HG03442 (cell line): Measurements from ENCODE around the gene TBX5.

Experiments used
- ATAC-seq: cut with Tn5 transposase; IDR thresholded peaks from one replicate; pipeline ENCODE4 v1.9.1; 2021; ENCODE audit warnings: mild to moderate bottlenecking, moderate library complexity; ENCODE audit not compliant: unreplicated experiment

The TBX5 gene

DNA sequence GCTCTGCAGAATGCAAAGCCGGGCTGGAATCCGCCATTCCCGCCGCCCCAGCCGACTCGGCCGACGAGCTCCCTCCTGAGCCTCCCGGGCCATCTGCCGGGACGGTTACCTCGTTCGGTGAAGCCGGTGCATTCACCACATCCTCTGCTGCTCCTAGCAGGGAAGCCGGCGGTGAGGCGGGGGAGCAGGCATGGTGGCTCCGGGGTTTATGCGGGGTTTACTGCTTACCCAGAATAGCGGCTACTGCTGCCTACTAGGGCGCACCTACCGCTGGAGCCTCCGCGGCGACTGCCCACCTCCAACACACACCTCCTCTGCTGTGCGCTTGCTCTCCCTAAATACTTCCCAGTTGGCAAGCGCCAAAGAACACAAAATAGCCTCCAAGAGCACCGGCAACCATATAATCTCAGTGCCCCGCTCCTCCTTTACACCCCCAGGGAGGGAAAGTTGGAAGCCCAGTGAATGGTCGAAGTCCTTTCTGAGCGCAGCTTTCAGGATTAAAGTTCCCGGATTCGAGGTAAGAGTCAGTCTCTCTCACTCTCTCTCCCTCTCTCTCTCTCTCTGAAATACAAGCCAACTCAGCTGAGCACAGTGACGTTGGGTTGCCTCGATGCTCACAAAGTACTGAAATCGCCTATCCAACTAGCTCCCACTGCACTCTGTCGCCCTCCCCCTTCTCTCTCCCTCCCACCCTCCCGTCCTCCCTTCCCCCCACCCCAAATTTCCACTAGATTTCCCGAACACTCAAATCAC is at the start of gene TBX5:
TSS of gene TBX5 (minus strand) at position 626 of the 753 bp plus-strand sequence. CDS start 2,246 bp downstream, outside the sequence.
- ATAC-seq: no peak

DNA sequence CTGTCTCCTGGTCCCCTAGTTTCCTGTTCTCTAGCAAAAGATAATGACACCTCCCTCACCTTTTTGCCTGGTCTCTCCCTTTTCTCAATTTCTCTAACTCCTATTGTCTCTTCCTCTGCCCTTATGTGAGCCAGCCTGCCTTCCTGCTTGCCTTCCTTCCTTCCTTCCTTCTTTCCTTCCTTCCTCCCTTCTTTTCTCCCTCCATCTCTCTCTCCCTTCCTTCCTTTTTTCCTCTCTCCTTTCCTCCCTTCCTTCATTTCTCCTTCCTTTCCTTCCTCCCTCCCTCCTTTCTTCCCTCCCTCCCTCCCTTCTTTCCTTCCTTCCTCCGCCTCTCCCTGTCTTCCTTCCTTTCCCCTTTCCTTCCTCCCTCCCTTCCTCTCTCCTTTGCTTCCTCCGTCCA is 45.7 kb upstream of the TBX5 start:
- no peak for ATAC-seq

DNA sequence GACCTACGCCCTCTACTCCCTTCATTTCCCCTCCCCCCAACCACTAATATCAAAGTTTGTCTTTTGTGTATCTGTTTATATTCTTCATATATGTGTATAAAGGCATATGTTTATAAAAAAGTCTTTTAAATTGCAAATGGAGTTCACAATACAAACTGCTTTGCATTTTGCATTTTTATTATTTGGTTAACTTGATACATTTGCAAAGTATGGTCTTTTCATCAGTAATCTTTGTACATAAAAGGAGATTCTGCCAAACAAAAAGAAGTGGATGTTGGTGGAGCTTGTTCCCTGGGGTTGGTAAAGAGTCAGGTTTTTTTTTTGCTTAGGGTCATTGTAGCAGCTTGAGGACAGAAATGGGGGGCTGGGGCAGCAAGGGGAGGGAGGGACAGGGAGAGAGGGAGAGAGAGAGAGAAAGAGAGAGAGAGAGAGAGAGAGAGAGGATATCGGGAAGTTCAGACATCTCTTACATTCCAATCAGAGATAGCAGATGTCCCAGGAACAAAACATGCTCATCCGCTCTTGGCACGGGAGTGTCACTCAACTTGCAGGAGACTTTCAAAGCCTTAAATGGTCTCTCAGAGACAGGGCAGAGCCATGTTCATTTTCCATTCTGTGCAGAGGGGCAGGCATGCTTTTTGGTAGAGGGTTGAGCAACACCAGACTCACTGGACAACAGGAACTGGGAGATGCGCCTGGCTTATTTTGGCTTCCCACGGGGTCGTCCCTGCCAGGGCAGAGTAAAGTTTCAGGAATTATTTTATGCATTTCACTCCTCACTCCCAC is 44.8 kb upstream of the TBX5 start:
- ATAC-seq: no peak

DNA sequence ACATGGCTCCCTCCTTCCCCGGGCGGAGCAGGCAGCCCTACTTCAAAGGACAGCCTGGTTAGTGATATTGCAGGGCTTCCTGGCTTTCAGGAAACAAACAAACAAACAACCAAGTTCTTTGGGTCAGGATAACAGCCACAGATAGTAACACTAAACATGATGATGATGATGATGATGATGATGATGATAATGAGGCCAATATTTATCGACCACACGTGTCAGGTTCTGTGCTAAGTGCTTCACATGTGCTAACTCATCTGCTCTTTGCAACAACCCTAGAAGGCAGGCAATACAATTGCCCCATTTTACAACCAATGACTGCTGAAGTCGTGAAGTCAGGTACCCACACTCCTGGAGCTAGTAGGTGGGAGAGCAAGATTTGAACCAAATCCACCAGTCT is 44.1 kb upstream of the TBX5 start:
- no peak for ATAC-seq

DNA sequence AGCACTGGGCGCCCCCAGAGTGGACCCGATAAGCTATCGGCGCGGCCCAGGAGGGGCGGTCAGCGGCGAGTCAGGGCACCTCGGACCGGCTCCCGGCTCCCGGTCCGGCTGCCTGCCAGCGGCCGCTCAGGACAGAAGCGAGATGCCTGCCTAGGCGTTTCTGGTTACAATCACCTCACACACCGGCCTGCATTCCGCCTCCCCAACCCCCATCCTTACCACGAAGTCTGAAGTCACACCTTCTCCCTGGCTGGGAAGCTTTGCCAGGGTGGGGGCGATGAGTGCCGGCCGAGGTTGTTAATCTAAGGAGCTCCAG is 42.6 kb upstream of the TBX5 start:
- ATAC-seq: no peak

DNA sequence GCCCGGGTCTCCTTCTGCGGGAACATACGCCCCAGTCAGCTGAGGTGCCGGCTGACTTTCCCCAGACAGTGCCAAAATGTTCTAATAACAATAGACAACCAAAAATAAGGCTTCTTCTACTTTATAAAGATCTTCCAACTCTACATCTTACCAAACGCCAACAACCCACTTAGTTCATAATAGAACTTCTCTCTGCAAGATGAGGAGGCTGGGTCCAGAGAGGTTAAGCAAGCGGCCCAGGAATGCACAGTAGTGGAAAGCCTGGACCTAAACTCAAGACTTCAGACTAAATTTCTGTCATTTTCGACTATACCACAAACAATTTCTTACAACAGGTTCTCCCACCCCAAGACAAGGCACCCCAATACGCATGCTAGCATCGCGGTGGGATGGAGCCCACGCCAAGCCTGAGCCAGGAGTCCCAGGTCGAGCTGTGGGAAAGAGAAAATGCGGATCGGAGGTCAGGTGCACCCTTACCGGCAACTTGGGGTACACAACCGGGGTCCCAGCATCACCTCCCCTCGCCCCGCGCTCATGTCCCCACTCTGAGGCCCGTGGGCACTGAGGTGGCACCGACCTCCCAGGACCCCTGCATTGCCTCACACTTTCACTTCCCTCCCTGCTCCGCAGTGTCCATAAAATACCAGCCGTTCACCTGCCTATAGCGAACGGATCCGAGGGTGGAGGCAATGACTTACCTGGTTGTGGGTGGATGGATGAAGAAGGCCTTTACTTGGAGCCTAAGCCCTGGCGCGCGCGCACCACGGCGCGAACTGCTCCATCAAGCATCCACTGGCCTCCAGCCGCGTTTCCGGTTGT is 42.1 kb upstream of the TBX5 start:
- ATAC-seq: no peak

DNA sequence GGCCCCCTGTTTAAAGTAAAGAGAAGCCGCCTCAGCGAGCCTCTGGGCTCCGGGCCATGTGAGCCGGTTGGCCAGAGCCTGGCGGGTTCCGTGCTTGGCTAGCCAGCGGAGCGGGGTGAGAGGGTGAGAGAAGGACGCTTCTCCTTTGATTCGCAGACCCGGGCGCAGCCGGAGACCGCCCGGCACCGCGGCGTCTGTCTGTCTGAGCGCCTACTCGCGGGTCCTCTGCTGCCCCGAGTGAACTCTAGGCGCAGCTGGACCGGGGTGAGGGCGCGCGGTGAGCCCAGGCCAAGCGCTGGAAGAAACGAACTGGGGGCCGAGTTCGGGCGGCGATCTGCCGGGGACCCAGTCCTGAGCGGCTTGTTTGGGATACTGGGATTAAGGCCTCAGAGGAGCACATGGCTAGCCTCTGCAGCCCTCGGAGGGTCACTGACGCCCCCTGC is 41.4 kb upstream of the TBX5 start:
- no peak for ATAC-seq

DNA sequence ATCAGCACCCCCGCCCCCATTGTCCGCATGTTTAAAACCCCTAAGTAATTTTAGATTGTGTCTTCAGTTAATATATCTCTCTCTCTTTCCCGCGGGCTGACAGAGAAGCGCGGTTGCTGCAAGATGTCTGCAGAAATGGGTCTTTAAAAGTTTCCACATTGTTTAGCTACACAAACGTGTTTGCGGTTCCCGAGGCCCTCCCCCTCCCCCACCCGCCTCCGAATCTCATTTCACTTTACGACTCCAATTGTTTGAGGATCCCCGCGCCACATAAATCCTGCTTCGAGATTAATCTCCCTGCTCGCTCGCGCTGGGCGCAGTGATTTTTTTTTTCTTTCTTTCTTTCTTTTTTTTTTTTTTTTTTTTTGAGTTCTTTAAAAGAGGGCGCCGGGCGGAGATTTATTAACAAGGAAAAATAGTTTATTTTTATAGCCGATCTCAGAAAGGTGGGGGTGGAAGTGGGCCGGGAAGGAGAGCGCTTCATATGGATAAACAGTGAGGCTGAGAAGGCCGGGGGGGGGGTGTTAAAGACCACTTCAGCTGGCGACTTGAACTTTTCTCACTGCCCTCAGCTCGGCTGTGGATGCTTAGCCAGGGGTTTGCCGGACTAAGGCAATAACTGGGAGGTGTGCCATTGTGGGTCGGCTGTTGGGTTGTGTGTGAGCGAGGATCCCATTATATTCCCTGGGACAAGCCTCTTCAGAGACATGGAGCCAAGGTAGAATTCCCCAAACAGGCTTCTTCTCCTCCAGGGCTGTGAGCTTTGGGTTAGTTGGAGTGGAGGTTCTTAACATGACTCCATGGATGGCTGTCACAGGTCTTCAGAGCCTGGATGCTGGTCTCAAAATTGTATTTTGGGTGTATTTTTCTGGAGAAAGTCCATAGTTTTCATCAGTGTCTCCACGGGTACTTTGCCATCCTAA is 39.7 kb upstream of the TBX5 start:
- no peak for ATAC-seq

DNA sequence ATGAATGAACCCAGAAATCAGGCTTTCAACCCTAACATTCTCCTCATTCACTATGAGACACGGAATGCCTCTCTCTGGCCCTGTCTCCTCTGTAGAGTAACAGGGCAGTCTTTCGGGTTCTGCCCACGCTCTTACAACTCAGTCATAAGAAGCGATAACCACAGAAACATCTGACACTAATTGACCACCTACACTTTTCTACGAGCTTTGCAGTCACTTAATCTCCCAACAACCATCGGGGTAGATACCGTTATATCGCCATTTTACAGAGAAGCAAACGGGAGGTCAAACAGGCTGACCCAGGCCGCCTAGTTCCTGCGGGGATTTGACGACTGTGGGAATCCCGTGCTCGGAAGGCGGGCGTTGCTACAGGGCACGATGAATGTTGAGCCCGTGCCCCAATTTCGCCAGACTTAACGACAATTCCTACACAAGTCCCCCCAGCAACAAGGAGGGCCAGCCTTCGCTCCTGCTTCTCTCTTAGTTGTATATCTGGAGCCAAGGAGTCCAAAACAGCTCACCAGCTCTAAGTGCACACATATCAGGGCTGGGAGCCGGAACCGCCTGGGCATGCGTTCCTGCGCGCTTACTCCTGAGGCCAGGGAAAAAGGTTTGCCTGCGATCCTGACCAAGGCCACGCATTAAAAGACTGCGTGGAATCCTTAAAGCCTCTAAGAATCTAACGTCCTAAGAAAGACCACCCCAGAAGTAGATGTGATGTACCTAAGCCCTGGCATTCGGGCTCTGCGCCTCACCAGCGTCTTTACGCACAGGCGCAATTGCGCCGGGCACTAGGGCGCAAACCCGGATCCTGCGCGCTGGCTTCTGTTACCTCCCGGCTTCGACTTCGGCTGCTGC is 38.7 kb upstream of the TBX5 start:
- ATAC-seq: no peak

DNA sequence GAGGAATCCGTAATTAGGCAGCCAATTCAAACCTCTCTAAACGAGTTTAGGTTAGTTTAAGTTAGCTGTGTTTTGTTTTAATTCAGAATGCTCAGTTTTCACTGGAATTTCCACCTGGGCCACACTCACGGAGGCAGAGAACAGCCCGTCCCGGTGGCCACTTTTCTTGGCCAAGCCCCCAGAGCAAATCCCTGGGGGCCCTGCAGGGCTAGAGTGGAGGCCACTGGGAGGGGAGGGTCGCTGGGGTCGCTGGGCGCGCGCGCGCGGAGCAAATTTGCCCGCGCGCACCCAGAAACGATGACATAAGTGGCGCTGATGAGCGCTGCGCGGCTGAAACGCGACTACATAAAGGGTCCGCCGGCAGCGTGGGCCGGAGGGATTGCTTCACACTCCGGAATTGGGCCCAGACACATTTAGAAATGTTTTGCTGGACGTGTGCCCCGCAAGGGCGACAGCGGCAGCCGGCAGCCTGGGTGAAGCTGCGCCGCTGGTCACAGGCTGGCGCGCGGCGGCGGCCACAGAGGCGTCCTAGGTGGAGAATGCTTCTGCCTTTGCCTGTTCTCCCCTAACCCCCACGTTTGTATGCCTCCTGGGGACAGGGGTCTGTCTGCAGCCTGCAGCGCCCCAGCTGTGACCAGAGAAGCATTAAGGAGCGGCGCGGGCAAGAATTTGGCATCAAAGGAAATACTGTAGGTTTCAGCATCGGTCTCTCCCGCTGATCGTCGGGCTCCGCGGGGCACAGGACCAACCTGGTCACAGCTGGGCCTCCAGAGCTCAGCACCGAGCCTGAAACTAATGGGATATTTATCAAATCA is 37.9 kb upstream of the TBX5 start:
- ATAC-seq: no peak

DNA sequence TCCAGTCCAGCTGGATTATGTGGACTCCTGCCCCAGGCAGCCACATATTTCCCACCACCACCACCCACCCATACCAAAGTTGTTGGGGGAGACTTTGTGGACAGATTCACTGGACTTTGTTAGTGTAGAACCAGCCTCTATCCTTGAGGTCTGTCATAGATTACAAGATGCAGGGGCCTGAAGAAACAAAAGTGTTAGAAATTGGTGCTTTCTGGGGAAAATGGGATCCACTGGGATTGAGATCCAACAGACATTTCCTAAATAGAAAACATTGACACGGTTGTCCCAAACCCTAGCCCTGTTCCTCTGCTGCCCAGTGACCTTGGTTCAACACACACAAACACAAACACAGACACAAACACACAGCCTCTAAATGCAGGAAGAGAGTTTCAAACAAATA is 36.6 kb upstream of the TBX5 start:
- no peak for ATAC-seq

DNA sequence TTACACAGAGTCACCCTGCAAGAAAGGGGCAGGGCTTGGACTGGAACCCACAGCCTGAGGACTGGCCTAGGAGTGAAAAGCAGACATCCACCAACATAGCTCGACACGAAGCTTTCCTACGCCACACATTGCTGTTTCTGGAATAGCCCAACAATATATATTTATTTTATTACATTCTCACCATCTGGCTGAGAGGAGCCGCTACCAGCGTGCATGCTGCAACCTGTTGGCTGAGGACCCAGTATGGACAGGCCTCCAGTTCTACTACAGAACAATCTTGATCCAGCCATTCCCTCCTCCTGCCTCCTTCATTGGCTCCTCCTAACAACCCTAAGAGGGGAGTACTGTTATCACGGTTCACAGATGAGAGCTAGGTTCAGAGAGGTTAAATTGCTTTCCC is 35.6 kb upstream of the TBX5 start:
- no peak for ATAC-seq

DNA sequence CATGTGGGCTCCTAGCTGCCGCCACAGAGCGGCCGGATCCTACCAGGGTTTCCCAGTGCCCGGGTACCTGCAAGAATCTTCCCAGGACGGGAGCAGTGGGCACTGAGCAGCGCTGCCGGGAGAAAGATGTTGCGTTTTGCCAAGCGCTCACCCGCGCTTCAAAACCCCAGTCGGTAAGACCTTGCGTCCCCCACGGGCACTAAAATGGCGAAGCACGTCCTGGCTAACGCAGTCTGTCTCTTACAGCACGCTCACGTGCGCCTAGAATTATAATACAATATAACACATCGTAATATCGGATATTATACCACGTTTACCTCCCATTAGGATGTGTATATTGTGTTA is 35.1 kb upstream of the TBX5 start:
- no peak for ATAC-seq

DNA sequence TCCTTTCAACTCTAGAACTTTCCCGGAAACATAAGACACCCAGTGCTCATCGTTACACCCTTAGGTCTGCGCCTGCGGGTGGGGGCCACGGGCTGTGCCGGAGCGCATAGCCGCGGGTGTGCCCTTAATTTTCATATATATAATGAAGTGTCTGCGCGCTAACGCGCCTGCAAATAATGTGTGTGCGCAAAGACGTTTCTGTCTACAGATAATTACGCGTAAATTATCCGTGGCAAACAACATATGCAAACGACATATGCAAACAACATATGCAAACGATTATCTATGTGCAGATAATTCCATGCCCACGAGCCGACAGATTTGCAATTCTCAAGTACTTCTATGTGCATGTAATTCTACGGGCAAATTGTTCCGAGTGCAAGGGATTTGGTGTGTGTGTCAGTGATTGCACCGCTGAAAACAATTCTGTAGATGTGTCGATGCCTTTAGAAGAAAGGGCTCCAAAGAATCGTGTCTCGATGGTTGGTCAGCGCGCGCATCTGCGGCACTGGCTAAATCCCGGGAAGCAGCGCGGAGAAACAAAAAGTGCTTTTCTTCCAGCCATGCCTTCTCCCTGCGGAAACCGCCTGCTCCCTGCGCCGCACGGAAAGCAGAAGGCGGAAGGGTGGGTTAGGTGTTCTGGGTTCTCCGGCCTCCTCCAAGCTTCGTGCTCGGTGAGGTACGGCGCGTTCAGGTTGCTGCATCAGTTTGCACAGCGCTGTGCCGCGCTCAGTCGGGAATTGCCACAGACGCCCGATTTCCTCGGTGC is 34.5 kb upstream of the TBX5 start:
- no peak for ATAC-seq

DNA sequence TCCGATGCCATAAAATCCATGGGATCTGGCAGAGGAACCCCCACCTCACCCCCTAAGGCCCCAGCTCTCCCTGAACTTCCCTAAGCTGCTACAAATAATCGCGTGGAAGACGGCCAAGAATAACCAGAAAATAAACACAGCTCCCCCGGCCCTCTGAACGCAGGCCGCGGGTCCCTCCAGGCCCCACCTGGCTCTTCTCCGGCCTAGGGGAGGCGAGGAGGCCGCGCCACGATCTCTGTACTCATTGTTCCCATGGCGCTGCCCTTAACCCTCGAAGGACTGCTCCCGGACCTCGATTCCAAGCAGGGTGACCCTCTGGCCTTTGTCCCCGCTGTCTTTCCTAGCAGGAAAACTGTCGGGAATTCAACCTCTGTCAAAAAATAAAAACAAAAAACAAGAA is 33.9 kb upstream of the TBX5 start:
- ATAC-seq: no peak

DNA sequence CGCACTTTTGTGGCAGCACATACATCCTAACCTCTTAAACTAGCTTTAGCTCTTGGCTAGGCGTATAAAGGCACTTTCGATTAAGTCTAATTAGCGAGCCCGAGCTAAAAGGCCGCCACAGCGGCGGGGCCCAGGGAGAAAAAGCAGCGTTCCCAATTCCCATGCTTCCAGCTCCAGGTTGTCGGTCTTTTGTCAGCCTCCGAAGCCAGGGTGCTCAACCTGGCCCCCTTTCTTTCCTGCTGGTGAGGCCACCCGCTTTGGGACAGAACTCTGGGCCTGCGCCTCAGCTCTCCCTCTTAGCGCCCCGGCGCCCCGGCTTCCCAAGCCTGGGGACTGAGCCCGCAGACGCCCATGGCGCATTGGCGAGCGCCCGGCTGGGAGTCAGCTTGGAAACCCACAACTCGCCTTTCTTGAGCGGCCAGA is 33.3 kb upstream of the TBX5 start:
- no peak for ATAC-seq

DNA sequence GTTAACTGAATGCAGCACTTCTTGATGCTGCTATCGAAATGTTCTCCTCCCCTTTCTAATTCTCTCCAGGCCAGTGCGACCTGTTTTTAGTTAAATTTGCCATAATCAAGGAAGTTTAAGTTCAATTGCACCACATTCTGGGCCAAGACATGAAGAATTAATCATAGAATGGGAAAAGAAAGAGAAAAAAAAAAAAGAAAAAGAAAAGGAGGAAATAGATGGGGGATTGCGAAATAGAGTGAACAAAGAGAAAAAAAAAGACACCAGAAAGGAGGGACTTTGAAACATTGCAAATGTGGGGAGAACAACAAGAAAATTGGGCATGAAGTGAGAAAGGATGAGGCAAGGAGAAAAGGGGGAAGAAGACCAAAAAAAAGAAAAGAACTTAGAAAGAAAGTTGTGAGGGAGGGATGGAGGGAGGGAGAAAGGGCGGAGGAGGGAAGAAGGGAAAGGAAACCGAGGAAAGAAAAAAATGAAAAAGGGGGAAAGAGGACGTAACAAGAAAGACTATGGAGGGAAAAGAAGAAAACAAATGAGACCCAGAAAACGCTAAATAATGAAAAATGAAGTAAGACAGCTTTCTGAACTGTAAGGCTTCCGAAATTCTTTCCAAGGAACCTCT is 32.8 kb upstream of the TBX5 start:
- ATAC-seq: no peak

DNA sequence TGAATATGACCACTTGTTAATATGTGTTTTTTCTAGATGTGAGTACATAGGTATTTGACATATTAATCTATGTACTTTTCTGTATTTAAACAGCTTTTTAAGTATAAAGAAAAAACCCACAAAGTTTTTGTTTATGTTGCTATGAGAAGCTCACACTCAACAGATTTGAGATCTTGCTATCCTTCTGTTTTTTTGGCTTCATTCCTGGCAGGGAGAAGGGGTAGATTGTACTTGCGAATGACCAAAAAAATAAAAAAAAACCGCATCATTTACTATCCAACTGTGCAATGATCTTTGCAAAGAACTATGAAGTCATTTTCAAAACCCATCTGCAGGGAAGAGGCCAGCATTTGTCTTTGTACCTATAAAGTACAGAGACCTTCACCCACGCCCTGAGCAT is 28.4 kb upstream of the TBX5 start:
- no peak for ATAC-seq
